Subcutaneous abdominal adipose tissue (tissue), 5 donors: Measurements from ENCODE around the gene CHKA.

ENCODE experiments used
- H3K27ac ChIP-seq: one replicate; pipeline ENCODE4 v1.7.0; 2013; ENCODE audit warnings: low read depth, mild to moderate bottlenecking, inconsistent platforms, low read length, moderate library complexity
- H3K27me3 ChIP-seq, 5 donors: one replicate each; pipeline ENCODE4 v1.7.0; 2013; ENCODE audit warnings: low read length in 5 of 5, inconsistent platforms in 1 of 5; ENCODE audit not compliant: control insufficient read depth in 5 of 5, insufficient read depth in 4 of 5
- H3K36me3 ChIP-seq, 5 donors: one replicate each; pipeline ENCODE4 v1.7.0; 2013; ENCODE audit warnings: low read length in 5 of 5; ENCODE audit not compliant: control insufficient read depth in 5 of 5, insufficient read depth in 5 of 5
- H3K4me1 ChIP-seq, 5 donors: one replicate each; pipeline ENCODE4 v1.7.0; 2013; ENCODE audit warnings: low read length in 5 of 5, mild to moderate bottlenecking in 3 of 5, moderate library complexity in 1 of 5; ENCODE audit not compliant: control insufficient read depth in 5 of 5, insufficient read depth in 5 of 5
- H3K4me3 ChIP-seq, 5 donors: one replicate each; pipeline ENCODE4 v1.7.0; 2013; ENCODE audit warnings: low read length in 5 of 5, low read depth in 1 of 5
- H3K9ac ChIP-seq, 5 donors: one replicate each; pipeline ENCODE4 v1.7.0; 2013; ENCODE audit warnings: low read length in 5 of 5, mild to moderate bottlenecking in 4 of 5, moderate library complexity in 3 of 5
- H3K9me3 ChIP-seq, 5 donors: one replicate each; pipeline ENCODE4 v1.7.0; 2013; ENCODE audit warnings: low read length in 5 of 5; ENCODE audit not compliant: control insufficient read depth in 5 of 5
- donor health status: healthy.
- donor health status: healthy.
- donor health status: healthy.
- donor health status: healthy.
- donor health status: healthy.

Gene CHKA

GRCh38 chr11:68035266-68035876 is 85.8 kb downstream of the CHKA start:
- peaks cover 4 to 79% (median 75%) of the 10 kb centered on the region in 5 donors for H3K4me1 ChIP-seq

GRCh38 chr11:68033708-68034045 is 87.5 kb downstream of the CHKA start:
- Histone ChIP-seq H3K4me1 (peaks cover 4 to 78% (median 68%) of the 10 kb centered on the region in 5 donors), H3K9me3 (no peaks in the 10 kb centered on the region), H3K27ac (peak overlapping the region; percentile 35), H3K9ac (peak overlapping the region in 3 of 5 donors; percentile 1 to 59 (median 4)), H3K27me3 (no peaks in the 10 kb centered on the region), H3K36me3 (peaks cover 0 to 38% (median 14%) of the 10 kb centered on the region in 5 donors), H3K4me3 (no peak overlapping the region)

More at GRCh38 chr11:68035266-68035876, 85.8 kb downstream of the CHKA start:
- Histone ChIP-seq H3K4me3 (no peak overlapping the region), H3K27ac (no peak overlapping the region), H3K9ac (no peak overlapping the region), H3K36me3 (peaks cover 0 to 38% (median 14%) of the 10 kb centered on the region in 5 donors), H3K9me3 (no peaks in the 10 kb centered on the region), H3K27me3 (no peaks in the 10 kb centered on the region)

- Histone ChIP-seq H3K9me3 (no peaks in the 10 kb centered on the region), H3K36me3 (peaks cover 0 to 38% (median 14%) of the 10 kb centered on the region in 5 donors), H3K27ac (peak overlapping the region; percentile 35), H3K9ac (peak overlapping the region in 3 of 5 donors; percentile 1 to 59 (median 4)), H3K4me1 (peaks cover 4 to 73% (median 63%) of the 10 kb centered on the region in 5 donors), H3K4me3 (no peak overlapping the region), H3K27me3 (no peaks in the 10 kb centered on the region)
Observed at GRCh38 chr11:68032997-68033707, 88.0 kb downstream of the CHKA start.

GRCh38 chr11:68032003-68032402 is 89.2 kb downstream of the CHKA start:
- Histone ChIP-seq H3K27me3 (no peaks in the 10 kb centered on the region), H3K4me1 (peaks cover 4 to 61% (median 52%) of the 10 kb centered on the region in 5 donors), H3K27ac (no peak overlapping the region), H3K36me3 (peaks cover 0 to 42% (median 17%) of the 10 kb centered on the region in 5 donors), H3K9ac (peak overlapping the region in 4 of 5 donors; percentile 46 to 94 (median 60)), H3K4me3 (peak overlapping the region in 2 of 5 donors; percentile 26 to 90), H3K9me3 (no peaks in the 10 kb centered on the region)

GRCh38 chr11:68031144-68031464 is 90.1 kb downstream of the CHKA start:
- H3K27ac ChIP-seq: peak overlapping the region; percentile 80
- peak overlapping the region; percentile 87 to 93 (median 90) for H3K4me3 ChIP-seq
- H3K4me1 ChIP-seq: peaks cover 4 to 52% (median 43%) of the 10 kb centered on the region in 5 donors
- no peaks in the 10 kb centered on the region for H3K9me3 ChIP-seq
- H3K36me3 ChIP-seq: peaks cover 0 to 36% (median 18%) of the 10 kb centered on the region in 5 donors
- H3K9ac ChIP-seq: peak overlapping the region; percentile 89 to 96 (median 94)
- no peaks in the 10 kb centered on the region for H3K27me3 ChIP-seq

- peak within 1 kb of the TSS; percentile 80 for H3K27ac ChIP-seq
- H3K9ac ChIP-seq: peak within 1 kb of the TSS; percentile 89 to 96 (median 94)
- H3K4me3 ChIP-seq: peak within 1 kb of the TSS; percentile 87 to 93 (median 90)
- H3K36me3 ChIP-seq: peaks cover 0 to 38% (median 18%) of the 10 kb centered on the region in 5 donors
- H3K9me3 ChIP-seq: no peaks in the 10 kb centered on the region
- H3K4me1 ChIP-seq: peaks cover 4 to 50% (median 40%) of the 10 kb centered on the region in 5 donors
- H3K27me3 ChIP-seq: no peaks in the 10 kb centered on the region
Observed at GRCh38 chr11:68030318-68031143, 90.7 kb downstream of the CHKA start, which contains the start of gene NDUFS8. TSS of gene NDUFS8 (plus strand) at chr11:68030681. CDS start at chr11:68032152, 1,471 bp downstream.

- Histone ChIP-seq H3K9ac (peak overlapping the region in 1 of 5 donors; percentile 47), H3K36me3 (peaks cover 0 to 39% (median 20%) of the 10 kb centered on the region in 5 donors), H3K4me1 (peaks cover 4 to 47% (median 39%) of the 10 kb centered on the region in 5 donors), H3K9me3 (peaks cover 0 to 4% (median 0%) of the 10 kb centered on the region in 5 donors), H3K4me3 (peak overlapping the region in 1 of 5 donors; percentile 93), H3K27me3 (no peaks in the 10 kb centered on the region), H3K27ac (no peak overlapping the region)
Observed at GRCh38 chr11:68028802-68029545, 92.2 kb downstream of the CHKA start.

GRCh38 chr11:68027667-68028066 is 93.5 kb downstream of the CHKA start:
- Histone ChIP-seq H3K36me3 (peaks cover 0 to 32% (median 10%) of the 10 kb centered on the region in 5 donors), H3K27ac (no peak overlapping the region), H3K9me3 (peaks cover 0 to 4% (median 0%) of the 10 kb centered on the region in 5 donors), H3K9ac (no peak overlapping the region), H3K27me3 (no peaks in the 10 kb centered on the region), H3K4me3 (no peak overlapping the region), H3K4me1 (peaks cover 1 to 34% (median 26%) of the 10 kb centered on the region in 5 donors)

- Histone ChIP-seq H3K36me3 (peaks cover 0 to 33% (median 9%) of the 10 kb centered on the region in 5 donors), H3K27me3 (no peaks in the 10 kb centered on the region), H3K9ac (no peak overlapping the region), H3K9me3 (peaks cover 0 to 4% (median 0%) of the 10 kb centered on the region in 5 donors), H3K4me1 (peaks cover 0 to 23% (median 17%) of the 10 kb centered on the region in 5 donors), H3K27ac (no peak overlapping the region), H3K4me3 (no peak overlapping the region)
Observed at GRCh38 chr11:68026391-68027105, 94.6 kb downstream of the CHKA start.
